ACHN (cell line): ENCODE results near the gene DNAJC2.
"Not testable (repeated sequence)": the region's sequence is repeated elsewhere in the genome, so short reads cannot be mapped to it uniquely, and the experiment has no call there.

Experiments
- DNase-seq: peaks from one replicate; pipeline ENCODE4 v3.0.0-alpha.2; 2015
- in situ Hi-C: cut with HindIII; loops from 2 replicates; pipeline ENCODE4 v1.10.0; 2017; ENCODE audit warnings: low sequenced_read_pairs, low pct_ligation_motif_present, low pct_unique_long_range_greater_than_20kb

DNAJC2 gene

DNA sequence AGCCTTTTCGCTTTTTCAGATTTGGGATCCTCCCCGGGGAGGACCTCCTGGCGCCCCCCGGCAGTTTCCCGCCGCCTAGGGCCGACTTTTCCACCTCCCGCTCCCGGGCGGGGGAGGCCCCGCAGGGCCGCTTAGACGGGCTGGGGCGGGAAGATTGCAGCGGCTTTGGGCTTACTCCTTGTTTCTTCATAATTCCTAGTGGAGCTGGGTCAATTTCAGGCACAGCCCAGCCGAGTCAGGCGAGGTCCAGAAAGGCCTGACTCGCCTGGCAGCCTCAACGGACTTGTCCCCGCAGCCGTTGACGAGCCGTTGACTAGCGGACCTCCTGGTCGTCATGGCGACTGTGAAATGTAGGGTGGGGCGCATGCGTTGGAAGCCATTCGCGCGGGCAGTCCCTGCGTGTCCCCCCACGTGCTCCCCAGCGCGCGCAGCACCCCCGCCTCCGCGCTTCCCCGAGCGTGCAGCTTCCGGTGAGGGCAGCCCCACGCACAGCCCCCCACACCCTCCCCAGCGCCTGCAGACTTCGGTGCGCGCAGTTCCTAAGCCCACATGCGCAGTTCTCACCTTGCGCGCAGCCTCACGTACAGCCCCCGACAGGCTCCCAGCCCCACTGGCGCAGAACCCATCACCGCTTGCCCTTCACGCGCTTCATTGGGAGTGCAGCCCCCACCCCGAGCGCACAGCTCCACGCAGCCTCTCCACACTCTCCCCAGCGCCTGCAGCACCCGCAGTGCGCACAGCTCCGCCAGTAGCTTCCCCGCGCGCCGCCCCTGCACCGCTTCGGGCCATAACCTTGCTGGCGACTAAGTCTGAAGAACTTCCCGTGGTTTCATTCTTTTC lies 64.4 kb downstream of the DNAJC2 start:
- DNase-seq, result peak; percentile 83
- in situ Hi-C loops, result not testable (repeated sequence)

DNA sequence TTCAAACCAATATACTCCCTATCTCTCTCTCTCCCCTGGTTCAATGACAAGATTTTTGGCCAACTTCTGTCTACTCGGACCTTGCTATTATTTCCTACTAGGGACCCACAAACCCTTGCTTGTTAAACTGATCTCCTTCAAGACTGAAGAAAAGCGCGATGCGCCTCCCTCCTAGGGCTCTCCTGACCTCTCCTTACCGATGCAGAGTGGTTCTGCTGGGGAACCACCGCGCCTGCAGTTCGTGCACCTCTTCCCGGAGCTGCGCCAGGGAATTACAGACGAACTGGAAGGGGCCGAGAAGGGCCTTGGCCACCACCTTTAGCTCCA lies 65.0 kb downstream of the DNAJC2 start:
- in situ Hi-C loops, result not testable (repeated sequence)
- DNase-seq, result peak; percentile 60

DNA sequence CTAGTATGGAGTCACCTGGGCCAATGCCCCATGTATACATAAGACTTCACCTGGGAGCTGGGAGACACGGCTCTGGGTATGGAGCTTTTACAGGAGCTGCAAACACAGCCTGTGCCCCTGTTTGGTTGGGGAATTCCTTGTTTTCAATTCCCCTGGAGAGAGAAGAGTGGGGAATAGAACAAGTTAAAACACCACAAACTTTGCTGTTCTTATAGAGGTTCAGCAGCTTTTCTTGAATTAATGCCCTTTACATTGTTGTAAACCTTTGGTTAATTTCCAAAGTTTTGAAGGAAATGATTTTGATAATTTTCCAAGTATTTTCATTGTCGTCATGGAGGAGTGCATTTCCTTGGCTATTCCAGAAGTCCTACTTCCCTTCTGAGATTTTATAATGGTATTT lies 66.4 kb downstream of the DNAJC2 start:
- DNase-seq, in situ Hi-C loops: not testable (repeated sequence)

DNA sequence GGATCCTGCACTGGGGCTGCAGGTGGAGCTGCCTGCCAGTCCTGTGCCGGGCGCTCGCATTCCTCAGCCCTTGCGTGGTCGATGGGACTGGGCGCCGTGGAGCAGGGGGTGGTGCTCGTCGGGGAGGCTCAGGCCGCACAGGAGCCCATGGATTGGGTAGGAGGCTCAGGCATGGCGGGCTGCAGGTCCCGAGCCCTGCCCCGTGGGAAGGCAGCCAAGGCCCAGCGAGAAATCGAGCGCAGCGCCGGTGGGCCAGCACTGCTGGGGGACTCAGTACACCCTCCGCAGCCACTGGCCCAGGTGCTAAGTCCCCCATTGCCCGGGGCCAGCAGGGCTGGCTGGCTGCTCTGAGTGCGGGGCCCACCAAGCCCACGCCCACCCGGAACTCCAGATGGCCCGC lies 69.7 kb downstream of the DNAJC2 start:
- in situ Hi-C loops, DNase-seq: not testable (repeated sequence)

DNA sequence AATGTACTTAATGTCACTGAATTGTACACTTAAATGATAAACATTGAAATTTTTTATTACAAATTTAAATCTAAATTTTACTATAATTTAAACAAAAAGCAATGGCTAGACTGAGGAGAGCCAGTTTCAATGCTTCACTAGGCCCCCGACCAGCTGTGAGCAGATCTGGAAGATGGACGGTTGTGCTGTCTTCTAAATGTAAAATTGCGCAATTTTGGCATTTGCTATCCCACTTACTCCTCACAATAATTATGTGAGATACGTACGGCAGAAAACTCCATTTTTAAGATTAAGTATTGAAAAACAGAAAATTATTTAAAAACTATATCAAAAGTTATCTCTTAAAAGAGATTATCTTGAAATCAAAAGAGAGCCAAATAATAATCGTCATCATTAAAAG lies 71.2 kb downstream of the DNAJC2 start:
- DNase-seq, in situ Hi-C loops: not testable (repeated sequence)

DNA sequence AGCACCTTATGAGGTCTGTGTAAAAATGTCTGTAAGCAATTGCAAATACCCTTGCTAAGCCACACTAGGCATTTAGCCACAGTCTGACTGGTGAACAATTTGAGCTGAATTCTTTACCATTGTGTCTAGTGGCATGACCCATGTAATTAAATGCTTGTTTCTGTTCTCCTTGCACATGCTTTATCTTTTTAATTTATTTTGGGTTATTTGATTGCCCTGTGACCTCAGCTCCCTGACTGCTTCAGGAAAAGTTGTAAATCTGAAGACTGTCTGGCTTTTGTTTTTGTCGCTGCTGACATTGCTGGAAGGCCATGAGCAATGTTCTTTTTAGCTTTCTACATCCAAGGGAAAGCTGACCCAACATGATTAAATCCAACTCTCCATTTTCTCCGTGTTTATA lies 78.3 kb downstream of the DNAJC2 start:
- in situ Hi-C loops, DNase-seq: not testable (repeated sequence)

DNA sequence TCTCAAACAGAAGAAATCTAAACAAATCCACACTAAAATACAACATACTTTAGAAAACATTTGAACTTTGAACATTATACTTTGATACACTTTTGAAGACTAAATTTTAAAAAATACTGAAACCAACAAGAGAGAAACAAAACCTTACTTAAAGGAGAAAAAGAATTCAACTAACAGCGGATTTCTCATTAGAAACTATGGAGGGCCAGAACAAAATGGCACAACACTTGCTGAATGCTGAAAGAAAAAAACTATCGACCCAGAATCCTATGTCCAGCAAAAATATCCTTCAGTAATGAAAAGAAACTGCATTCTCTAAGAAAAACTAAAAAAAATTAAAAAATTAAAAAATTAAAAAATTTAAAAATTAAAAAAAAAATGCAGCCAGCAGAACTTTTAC lies 80.5 kb downstream of the DNAJC2 start:
- DNase-seq, in situ Hi-C loops: not testable (repeated sequence)
